Measurements from ENCODE around the gene PORCN.
A peak's percentile ranks its signal among the peaks of the same experiment; 100 is the strongest.

Gene PORCN

GRCh38 chrX:48508400-48509244, at the start of gene PORCN:
PORCN (plus strand) TSS chrX:48508992; CDS start chrX:48509821, 829 bp downstream.
- peak; percentile 68 for DNase-seq

- no peak for DNase-seq
Measured at GRCh38 chrX:48459483-48459882, 49.3 kb upstream of the PORCN start.

GRCh38 chrX:48460031-48460430, 48.8 kb upstream of the PORCN start:
- no peak for DNase-seq

GRCh38 chrX:48460606-48461005, 48.2 kb upstream of the PORCN start:
- DNase-seq = no peak

GRCh38 chrX:48461830-48462229, 47.0 kb upstream of the PORCN start:
- no peak for DNase-seq

- no peak for DNase-seq
Measured at GRCh38 chrX:48465336-48465933, 43.4 kb upstream of the PORCN start.

- no peak for DNase-seq
Measured at GRCh38 chrX:48466696-48467095, 42.1 kb upstream of the PORCN start.

GRCh38 chrX:48467281-48467761, 41.5 kb upstream of the PORCN start:
- DNase-seq = no peak

GRCh38 chrX:48468247-48468671, 40.5 kb upstream of the PORCN start:
- peak; percentile 41 for DNase-seq

- DNase-seq = no peak
Measured at GRCh38 chrX:48468693-48469691, 39.8 kb upstream of the PORCN start.

- no peak for DNase-seq
Measured at GRCh38 chrX:48470110-48470832, 38.5 kb upstream of the PORCN start, which contains the start of gene SLC38A5. SLC38A5 (minus strand) TSS chrX:48470260; CDS start chrX:48467924, 2,336 bp downstream.

GRCh38 chrX:48470833-48471118, 38.0 kb upstream of the PORCN start:
- no peak for DNase-seq

- DNase-seq = no peak
Measured at GRCh38 chrX:48471504-48471903, 37.3 kb upstream of the PORCN start.

GRCh38 chrX:48472225-48472624, 36.6 kb upstream of the PORCN start:
- DNase-seq = peak; percentile 59

GRCh38 chrX:48472851-48473703, 35.7 kb upstream of the PORCN start:
- no peak for DNase-seq

- no peak for DNase-seq
Measured at GRCh38 chrX:48473704-48473990, 35.1 kb upstream of the PORCN start.

GRCh38 chrX:48474127-48474526, 34.7 kb upstream of the PORCN start:
- DNase-seq = peak; percentile 17

GRCh38 chrX:48474581-48474980, 34.2 kb upstream of the PORCN start:
- DNase-seq = no peak

GRCh38 chrX:48475296-48475695, 33.5 kb upstream of the PORCN start:
- peak; percentile 60 for DNase-seq

GRCh38 chrX:48475774-48476577, 32.8 kb upstream of the PORCN start, which contains the start of gene FTSJ1:
FTSJ1 (plus strand) TSS chrX:48476199; CDS start chrX:48478048, 1,849 bp downstream.
- DNase-seq = peak; percentile 92

- DNase-seq = no peak
Measured at GRCh38 chrX:48476919-48477318, 31.9 kb upstream of the PORCN start.
